Stimulated activated CD4-positive, alpha-beta T cell treated with anti-CD3 and anti-CD28 coated beads, TNF-alpha, amount 100 ng/mL, for 1 hour (primary cell): ENCODE measurements around the gene LZTS2.

ENCODE experiments used
- DNase-seq, 3 donors: peaks; one replicate each; pipeline ENCODE4 v3.0.0-alpha.2; 2020; ENCODE audit warnings: low read depth in 3 of 3, low spot score in 1 of 3

The LZTS2 gene

GRCh38 chr10:100997360-100998182, 2.0 kb upstream of the LZTS2 start:
- peak in 2 of 3 donors; percentile 35 to 63 for DNase-seq

GRCh38 chr10:100998183-100998990, 1.2 kb upstream of the LZTS2 start:
- peak in 1 of 3 donors; percentile 45 for DNase-seq

GRCh38 chr10:100998991-100999741, 442 bp upstream of the LZTS2 start:
- DNase-seq: peak; percentile 38 to 71 (median 52)

- no peak for DNase-seq
These were observed 713 bp downstream of the LZTS2 start for GRCh38 chr10:101000127-101000914.

GRCh38 chr10:101000915-101001658, 1.5 kb downstream of the LZTS2 start:
- DNase-seq: no peak

- no peak for DNase-seq
These were observed 2.0 kb downstream of the LZTS2 start for GRCh38 chr10:101001659-101002035.

GRCh38 chr10:101002456-101002855, 2.8 kb downstream of the LZTS2 start:
- DNase-seq: no peak

- no peak for DNase-seq
These were observed 4.1 kb downstream of the LZTS2 start for GRCh38 chr10:101003639-101004206.

GRCh38 chr10:101005361-101005760, 5.8 kb downstream of the LZTS2 start:
- DNase-seq: no peak

- no peak for DNase-seq
These were observed 6.4 kb downstream of the LZTS2 start for GRCh38 chr10:101005869-101006567.

- DNase-seq: no peak
These were observed 7.0 kb downstream of the LZTS2 start for GRCh38 chr10:101006593-101007098.

- DNase-seq: no peak
These were observed 7.6 kb downstream of the LZTS2 start for GRCh38 chr10:101007099-101007711.

GRCh38 chr10:101007915-101008822, 8.6 kb downstream of the LZTS2 start:
- no peak for DNase-seq

GRCh38 chr10:101008823-101009423, 9.3 kb downstream of the LZTS2 start:
- no peak for DNase-seq

- no peak for DNase-seq
These were observed 10.7 kb downstream of the LZTS2 start for GRCh38 chr10:101010329-101010728.

GRCh38 chr10:101011517-101012423, 12.2 kb downstream of the LZTS2 start:
- no peak for DNase-seq
